ENCODE measurements around the gene SYT7. TPM values are rescaled to one million over a fixed set of nuclear protein-coding genes. Genes with fewer than 3 reads are reported as not detected.

Gene SYT7
- total RNA-seq, 2 donors from 2014 or later, result 2.0 to 3.4 TPM

GRCh38 chr11:61546663-61547062, 34.2 kb downstream of the SYT7 start:
- 90 to 100% methylated on average over 1 to 19 of the region's 20 CpGs for WGBS, 2 experiments (ENCODE audit: insufficient coverage in 1 of 2, insufficient read length in 1 of 2)
- TF ChIP-seq CTCF (conservative IDR thresholded peaks at IDR 0.05), result no peak
- H3K27ac ChIP-seq (ENCODE audit: low read depth, low read length), result no peak overlapping the region
- no peak overlapping the region for H3K9ac ChIP-seq (ENCODE audit: extremely low read depth, low read length, poor library complexity, severe bottlenecking)
- H3K4me3 ChIP-seq (ENCODE audit: low read length), result no peak overlapping the region
- no peaks in the 10 kb centered on the region for H3K36me3 ChIP-seq (ENCODE audit: control insufficient read depth, insufficient read depth, low read length)
- no peak for DNase-seq
- Mint-ChIP-seq H3K4me3 (no peak overlapping the region), H3K27me3 (ENCODE audit: insufficient read depth) (no peaks in the 10 kb centered on the region), H3K4me1 (peaks cover 5% of the 10 kb centered on the region), H3K36me3 (ENCODE audit: low read depth) (no peaks in the 10 kb centered on the region), H3K9me3 (no peaks in the 10 kb centered on the region), H3K27ac (no peak overlapping the region)
- H3K27me3 ChIP-seq (ENCODE audit: control insufficient read depth, insufficient read depth, low read length, poor library complexity, severe bottlenecking), result no peaks in the 10 kb centered on the region
- no peaks in the 10 kb centered on the region for H3K4me1 ChIP-seq (ENCODE audit: control insufficient read depth, insufficient read depth, low read length)
- no peaks in the 10 kb centered on the region for H3K9me3 ChIP-seq (ENCODE audit: control insufficient read depth, low read length)

GRCh38 chr11:61545921-61546320, 35.0 kb downstream of the SYT7 start:
- no peaks in the 10 kb centered on the region for H3K36me3 ChIP-seq (ENCODE audit: control insufficient read depth, insufficient read depth, low read length)
- no peak for TF ChIP-seq CTCF (conservative IDR thresholded peaks at IDR 0.05)
- no peak overlapping the region for H3K4me3 ChIP-seq (ENCODE audit: low read length)
- DNase-seq, result no peak
- H3K27me3 ChIP-seq (ENCODE audit: control insufficient read depth, insufficient read depth, low read length, poor library complexity, severe bottlenecking), result no peaks in the 10 kb centered on the region
- 93 to 95% methylated on average over 22 to 32 of the region's 32 CpGs for WGBS, 2 experiments (ENCODE audit: insufficient coverage in 1 of 2, insufficient read length in 1 of 2)
- Mint-ChIP-seq H3K9me3 (no peaks in the 10 kb centered on the region), H3K36me3 (ENCODE audit: low read depth) (no peaks in the 10 kb centered on the region), H3K27ac (no peak overlapping the region), H3K4me3 (no peak overlapping the region), H3K4me1 (peaks cover 9% of the 10 kb centered on the region), H3K27me3 (ENCODE audit: insufficient read depth) (no peaks in the 10 kb centered on the region)
- H3K9ac ChIP-seq (ENCODE audit: extremely low read depth, low read length, poor library complexity, severe bottlenecking), result no peak overlapping the region
- H3K9me3 ChIP-seq (ENCODE audit: control insufficient read depth, low read length), result no peaks in the 10 kb centered on the region
- H3K27ac ChIP-seq (ENCODE audit: low read depth, low read length), result no peak overlapping the region
- no peaks in the 10 kb centered on the region for H3K4me1 ChIP-seq (ENCODE audit: control insufficient read depth, insufficient read depth, low read length)

- no peaks in the 10 kb centered on the region for H3K4me1 ChIP-seq (ENCODE audit: control insufficient read depth, insufficient read depth, low read length)
- no peak overlapping the region for H3K4me3 ChIP-seq (ENCODE audit: low read length)
- H3K9me3 Mint-ChIP-seq, result no peaks in the 10 kb centered on the region
- no peaks in the 10 kb centered on the region for H3K36me3 Mint-ChIP-seq (ENCODE audit: low read depth)
- TF ChIP-seq CTCF (conservative IDR thresholded peaks at IDR 0.05), result peak; percentile 75
- peak; percentile 68 for DNase-seq
- 94 to 96% methylated on average over 7 of the region's 7 CpGs for WGBS, 2 experiments (ENCODE audit: insufficient coverage in 1 of 2, insufficient read length in 1 of 2)
- H3K27me3 Mint-ChIP-seq (ENCODE audit: insufficient read depth), result no peaks in the 10 kb centered on the region
- H3K9ac ChIP-seq (ENCODE audit: extremely low read depth, low read length, poor library complexity, severe bottlenecking), result no peak overlapping the region
- no peak overlapping the region for H3K27ac Mint-ChIP-seq
- no peaks in the 10 kb centered on the region for H3K27me3 ChIP-seq (ENCODE audit: control insufficient read depth, insufficient read depth, low read length, poor library complexity, severe bottlenecking)
- no peak overlapping the region for H3K27ac ChIP-seq (ENCODE audit: low read depth, low read length)
- H3K9me3 ChIP-seq (ENCODE audit: control insufficient read depth, low read length), result no peaks in the 10 kb centered on the region
- H3K4me3 Mint-ChIP-seq, result no peak overlapping the region
- peaks cover 9% of the 10 kb centered on the region for H3K4me1 Mint-ChIP-seq
- H3K36me3 ChIP-seq (ENCODE audit: control insufficient read depth, insufficient read depth, low read length), result no peaks in the 10 kb centered on the region
Measured at GRCh38 chr11:61545341-61545740, 35.5 kb downstream of the SYT7 start.

Measured in endodermal cell (in vitro differentiated cells).